Neutrophil (primary cell): ENCODE measurements around the gene PTPRE.

Experiments used
- H3K27ac ChIP-seq: fragments of 200-600 bp; sonication (generic); 2 replicates; pipeline ENCODE4 v1.5.1; 2016; ENCODE audit warnings: mild to moderate bottlenecking, moderate library complexity
- H3K27me3 ChIP-seq: fragments of 200-600 bp; sonication (generic); 2 replicates; pipeline ENCODE4 v1.6.0; 2016; ENCODE audit warnings: mild to moderate bottlenecking
- H3K36me3 ChIP-seq: fragments of 200-600 bp; sonication (generic); 2 replicates; pipeline ENCODE4 v1.5.1; 2017
- H3K4me1 ChIP-seq, 2 experiments: fragments of 200-600 bp in 1 of 2; sonication (generic) in 1 of 2; 1 replicate in 1 of 2; 2 replicates in 1 of 2; pipeline versions ENCODE4 v1.5.1 to v1.6.1; 2013 to 2016; ENCODE audit warnings: low read depth in 1 of 2, low read length in 1 of 2, mild to moderate bottlenecking in 1 of 2, moderate library complexity in 1 of 2; ENCODE audit not compliant: control insufficient read depth in 1 of 2, insufficient read depth in 1 of 2
- H3K4me3 ChIP-seq, 2 experiments: fragments of 200-600 bp in 1 of 2; sonication (generic) in 1 of 2; 1 replicate in 1 of 2; 2 replicates in 1 of 2; pipeline ENCODE4 v1.5.1; 2013 to 2016; ENCODE audit warnings: low read depth in 1 of 2, low read length in 1 of 2, mild to moderate bottlenecking in 1 of 2, moderate library complexity in 1 of 2
- H3K9me3 ChIP-seq: fragments of 200-600 bp; sonication (generic); 2 replicates; pipeline ENCODE4 v1.5.1; 2016
- CTCF ChIP-seq: fragments of 200-600 bp; sonication (generic); IDR thresholded peaks from 2 replicates; pipeline ENCODE4 v1.5.1; 2016; ENCODE audit warnings: antibody characterized with exemption

Gene PTPRE, protein sequence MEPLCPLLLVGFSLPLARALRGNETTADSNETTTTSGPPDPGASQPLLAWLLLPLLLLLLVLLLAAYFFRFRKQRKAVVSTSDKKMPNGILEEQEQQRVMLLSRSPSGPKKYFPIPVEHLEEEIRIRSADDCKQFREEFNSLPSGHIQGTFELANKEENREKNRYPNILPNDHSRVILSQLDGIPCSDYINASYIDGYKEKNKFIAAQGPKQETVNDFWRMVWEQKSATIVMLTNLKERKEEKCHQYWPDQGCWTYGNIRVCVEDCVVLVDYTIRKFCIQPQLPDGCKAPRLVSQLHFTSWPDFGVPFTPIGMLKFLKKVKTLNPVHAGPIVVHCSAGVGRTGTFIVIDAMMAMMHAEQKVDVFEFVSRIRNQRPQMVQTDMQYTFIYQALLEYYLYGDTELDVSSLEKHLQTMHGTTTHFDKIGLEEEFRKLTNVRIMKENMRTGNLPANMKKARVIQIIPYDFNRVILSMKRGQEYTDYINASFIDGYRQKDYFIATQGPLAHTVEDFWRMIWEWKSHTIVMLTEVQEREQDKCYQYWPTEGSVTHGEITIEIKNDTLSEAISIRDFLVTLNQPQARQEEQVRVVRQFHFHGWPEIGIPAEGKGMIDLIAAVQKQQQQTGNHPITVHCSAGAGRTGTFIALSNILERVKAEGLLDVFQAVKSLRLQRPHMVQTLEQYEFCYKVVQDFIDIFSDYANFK

DNA sequence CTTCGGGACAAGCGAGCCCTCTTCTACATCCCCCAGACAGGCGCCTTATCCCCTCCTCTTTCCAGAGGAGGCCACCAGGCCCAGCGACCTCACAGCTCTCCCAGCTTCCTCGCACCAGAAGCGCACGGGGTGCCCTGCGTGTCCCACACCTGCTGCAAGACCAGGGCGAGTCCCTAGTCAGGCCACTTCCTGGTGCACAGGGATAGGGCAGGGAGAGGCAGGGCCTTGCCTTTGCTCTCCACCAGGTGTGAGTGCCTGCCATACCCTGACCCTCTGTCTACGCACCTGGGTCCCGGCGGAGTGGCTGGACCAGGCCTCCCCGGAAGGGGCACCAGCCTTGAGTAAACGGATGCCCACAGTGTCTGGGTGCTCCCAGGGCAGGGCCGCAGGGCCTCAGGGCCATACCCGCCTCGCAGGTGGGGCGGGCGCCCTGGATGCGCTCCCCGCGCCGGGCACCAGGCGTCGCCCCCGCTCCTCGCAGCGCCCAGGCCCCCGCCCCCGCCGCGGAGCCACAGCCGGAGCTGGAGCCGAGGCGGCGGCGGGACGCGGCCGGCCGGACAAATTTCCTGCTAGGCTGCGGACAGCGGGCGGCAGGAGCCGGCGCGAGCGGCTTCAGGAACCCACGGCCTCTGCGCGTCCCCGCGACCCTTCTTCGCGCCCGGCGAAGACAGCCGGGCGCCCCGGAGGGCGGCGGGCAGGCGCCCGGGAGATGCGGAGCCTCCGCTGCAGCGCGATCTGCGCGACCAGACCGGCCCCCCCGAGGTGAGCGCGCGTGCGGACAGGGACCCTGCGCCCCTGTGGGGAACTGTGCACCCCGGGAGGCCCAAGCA, at the start of gene PTPRE:
TSS of gene PTPRE (plus strand) at position 556 of the 830 bp plus-strand sequence. CDS start 133,779 bp downstream, outside the sequence.
- Histone ChIP-seq H3K27me3 (peaks cover 8% of the 10 kb centered on the region), H3K27ac (peak within 1 kb of the TSS; percentile 75), H3K9me3 (no peaks in the 10 kb centered on the region), H3K36me3 (no peaks in the 10 kb centered on the region), H3K4me3 (peak within 1 kb of the TSS; percentile 76 to 88), H3K4me1 (peaks cover 24 to 27% of the 10 kb centered on the region in 2 experiments)
- TF ChIP-seq CTCF = peak; percentile 94

GRCh38 chr10:127860592-127860991, 46.3 kb upstream of the PTPRE start:
- H3K36me3 ChIP-seq = no peaks in the 10 kb centered on the region

GRCh38 chr10:127863231-127863825, 43.6 kb upstream of the PTPRE start:
- H3K4me3 ChIP-seq = no peak overlapping the region
- H3K9me3 ChIP-seq = no peaks in the 10 kb centered on the region
- H3K27ac ChIP-seq = no peak overlapping the region
- no peaks in the 10 kb centered on the region for H3K27me3 ChIP-seq
- H3K36me3 ChIP-seq = no peaks in the 10 kb centered on the region
- TF ChIP-seq CTCF = no peak
- H3K4me1 ChIP-seq = no peaks in the 10 kb centered on the region

More at GRCh38 chr10:127860592-127860991, 46.3 kb upstream of the PTPRE start:
- TF ChIP-seq CTCF = no peak
- H3K9me3 ChIP-seq = no peaks in the 10 kb centered on the region
- no peak overlapping the region for H3K4me3 ChIP-seq
- no peaks in the 10 kb centered on the region for H3K4me1 ChIP-seq
- no peaks in the 10 kb centered on the region for H3K27me3 ChIP-seq
- H3K27ac ChIP-seq = no peak overlapping the region

DNA sequence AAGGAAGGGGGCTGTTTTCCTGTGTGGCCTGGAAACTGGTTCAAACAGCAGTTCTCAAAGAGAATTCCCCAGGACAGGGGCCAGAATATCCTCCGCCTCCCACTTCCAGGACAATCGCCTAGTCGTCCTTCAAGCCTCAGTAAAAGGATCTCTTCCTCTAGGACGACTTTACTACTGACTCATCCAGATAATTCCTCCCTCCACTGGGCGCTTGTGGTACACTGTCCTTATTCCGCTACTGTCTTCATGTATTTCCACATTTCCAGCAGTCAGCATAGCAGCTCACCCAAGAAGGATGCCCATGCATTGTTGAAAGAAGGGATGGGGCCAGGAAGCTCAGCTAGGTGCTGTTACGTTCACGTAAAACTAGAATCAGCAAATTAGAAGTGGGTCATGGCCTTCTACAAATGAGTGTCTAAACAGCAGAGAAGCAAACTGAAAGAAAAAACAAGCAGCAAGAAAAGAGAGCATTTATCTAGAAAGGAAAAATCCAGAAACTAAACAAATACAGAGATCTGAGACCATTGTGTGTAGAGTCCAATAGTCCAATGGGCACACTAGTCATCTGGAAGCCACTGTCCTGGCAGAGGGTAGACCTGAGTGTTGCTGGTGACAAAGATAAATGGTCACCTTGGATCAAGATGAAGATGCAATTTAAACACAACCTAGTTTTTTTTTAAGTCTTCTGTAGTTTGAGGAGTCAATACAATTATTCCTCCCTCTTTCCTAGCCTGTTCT, 40.5 kb upstream of the PTPRE start:
- Histone ChIP-seq H3K27me3 (no peaks in the 10 kb centered on the region), H3K4me3 (no peak overlapping the region), H3K36me3 (no peaks in the 10 kb centered on the region), H3K4me1 (no peaks in the 10 kb centered on the region), H3K27ac (no peak overlapping the region), H3K9me3 (no peaks in the 10 kb centered on the region)
- no peak for TF ChIP-seq CTCF

DNA sequence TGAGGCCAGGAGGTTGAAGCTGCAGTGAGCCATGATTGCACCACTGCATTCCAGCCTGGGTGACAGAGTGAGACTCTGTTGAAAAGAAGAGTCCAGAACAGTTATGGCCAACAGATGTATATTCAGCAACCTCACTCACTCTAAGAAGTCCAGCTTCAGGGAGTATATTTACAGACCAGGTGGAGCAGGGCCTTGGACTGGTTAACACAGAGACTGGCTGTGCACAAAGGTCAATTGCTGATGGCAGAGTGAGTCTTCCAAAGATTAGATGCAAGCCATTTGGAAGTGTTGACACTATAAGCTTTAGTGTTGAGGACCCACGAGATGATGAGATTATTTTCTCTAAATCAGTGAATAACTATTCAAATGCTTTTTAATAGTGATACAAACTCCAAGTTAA, 39.1 kb upstream of the PTPRE start:
- Histone ChIP-seq H3K4me3 (no peak overlapping the region), H3K27ac (no peak overlapping the region), H3K4me1 (no peaks in the 10 kb centered on the region), H3K27me3 (no peaks in the 10 kb centered on the region), H3K36me3 (no peaks in the 10 kb centered on the region), H3K9me3 (no peaks in the 10 kb centered on the region)
- no peak for TF ChIP-seq CTCF
